NCI-H1930 (cell line): Measurements from ENCODE around the gene GNPAT.

Experiments
- DNase-seq, 2 experiments: peaks; one replicate each; lab custom pipeline; 2025; lab: John Stamatoyannopoulos, UW

GNPAT gene

GRCh38 chr1:231317306-231318014 is 76.4 kb downstream of the GNPAT start:
- no peak for DNase-seq

DNA sequence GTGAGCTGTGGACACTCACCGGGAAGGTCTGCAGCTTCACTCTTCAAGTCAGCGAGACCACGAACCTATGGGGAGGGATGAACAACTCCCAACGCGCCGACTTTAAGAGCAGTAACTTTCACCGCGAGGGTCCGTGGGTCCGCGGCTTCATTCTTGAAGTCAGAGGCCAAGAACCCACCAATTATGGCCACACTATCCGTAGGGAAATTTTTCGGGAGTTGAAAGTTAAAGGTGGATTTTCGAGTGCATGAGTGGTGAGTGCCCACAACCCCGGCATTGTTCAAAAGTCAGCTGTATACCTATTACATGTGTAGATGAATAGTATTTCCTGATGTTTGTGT is 77.0 kb downstream of the GNPAT start:
- DNase-seq, result no peak

GRCh38 chr1:231318568-231318967 is 77.6 kb downstream of the GNPAT start:
- DNase-seq, result no peak

DNA sequence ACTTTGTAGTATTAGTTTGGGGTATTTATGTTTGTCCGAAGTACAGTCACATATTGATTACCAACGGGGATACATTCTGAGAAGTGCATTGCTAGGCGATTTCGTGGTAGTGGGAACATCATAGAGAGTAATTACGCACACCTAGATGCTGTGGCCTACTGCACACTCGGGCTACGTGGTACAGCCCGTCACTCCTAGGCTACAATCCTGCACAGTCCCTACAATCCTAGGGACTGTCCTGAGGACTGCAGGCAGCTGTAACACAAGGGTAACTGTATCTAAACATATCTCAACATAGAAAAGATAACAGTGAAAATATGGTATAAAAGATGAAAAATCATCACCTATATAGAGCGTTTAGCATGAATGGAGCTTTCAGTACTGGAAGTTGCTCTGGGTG is 78.1 kb downstream of the GNPAT start:
- no peak for DNase-seq

DNA sequence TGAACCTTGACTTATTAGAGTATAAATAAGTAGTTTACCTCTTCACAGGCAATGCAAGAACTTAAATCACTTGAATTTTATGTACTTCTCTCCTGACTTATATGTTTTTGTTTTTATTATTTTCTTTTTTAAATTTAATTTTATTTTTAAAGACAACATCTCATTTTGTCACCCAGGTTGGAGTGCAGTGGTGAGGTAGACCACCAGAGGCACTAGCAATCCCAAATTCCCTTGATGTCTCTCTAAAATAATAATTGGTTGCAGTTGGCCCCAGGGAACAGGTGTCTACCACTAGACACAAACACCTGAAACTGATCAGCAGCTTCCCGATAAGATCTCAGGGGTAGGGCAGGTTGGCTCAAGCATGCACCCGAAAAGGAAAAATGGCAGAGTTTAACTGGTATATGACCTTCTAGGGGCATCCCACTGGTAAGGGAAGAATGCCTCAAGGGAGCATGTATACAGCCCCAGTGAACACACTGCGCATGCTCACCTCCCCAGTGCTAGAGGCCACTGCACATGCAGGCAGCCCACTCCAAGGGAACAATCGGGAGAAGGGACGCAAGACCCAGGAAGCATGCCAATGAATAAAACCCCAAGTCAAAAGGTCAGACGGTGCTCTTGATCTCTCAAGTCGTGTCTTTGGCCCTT is 82.0 kb downstream of the GNPAT start:
- DNase-seq, result no peak

- no peak for DNase-seq
Observed at GRCh38 chr1:231324660-231325059, 83.6 kb downstream of the GNPAT start.

DNA sequence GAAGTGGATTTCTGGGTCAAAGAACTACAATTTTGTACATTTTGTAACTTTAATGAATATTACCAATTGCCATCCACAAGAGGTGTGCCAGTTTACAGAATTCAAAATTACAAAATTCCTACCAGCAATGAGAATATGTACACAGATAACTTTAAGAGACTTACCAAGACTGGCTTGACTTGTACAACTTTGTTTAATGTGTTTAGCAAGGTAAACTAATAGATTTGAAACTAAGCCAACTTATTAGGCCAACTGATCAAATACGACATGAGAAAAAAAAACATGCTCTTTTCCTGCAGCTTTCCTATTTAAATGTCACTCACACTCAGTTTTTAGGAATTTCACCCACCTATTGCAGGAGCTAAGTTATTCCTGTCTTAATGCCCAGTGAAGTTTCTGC is 85.2 kb downstream of the GNPAT start:
- no peak for DNase-seq
